HG03558 (cell line): ENCODE measurements around the gene RAB7A.

Experiments used
- ATAC-seq: cut with Tn5 transposase; IDR thresholded peaks from one replicate; pipeline ENCODE4 v1.9.1; 2021; ENCODE audit warnings: moderate number of reproducible peaks; ENCODE audit not compliant: unreplicated experiment; ENCODE audit errors: extremely low read depth

The RAB7A gene

GRCh38 chr3:128726023-128727016, at the start of gene RAB7A:
TSS of gene RAB7A (plus strand) at chr3:128726183. CDS start at chr3:128795368, 69,185 bp downstream.
- peak; percentile 85 for ATAC-seq

GRCh38 chr3:128679338-128679737, 46.6 kb upstream of the RAB7A start:
- ATAC-seq: no peak

GRCh38 chr3:128680603-128681368, 45.2 kb upstream of the RAB7A start:
- peak; percentile 70 for ATAC-seq

- no peak for ATAC-seq
These were observed 44.6 kb upstream of the RAB7A start for GRCh38 chr3:128681369-128681829.

- no peak for ATAC-seq
These were observed 42.0 kb upstream of the RAB7A start for GRCh38 chr3:128683957-128684356.

GRCh38 chr3:128684986-128685726, 40.8 kb upstream of the RAB7A start:
- no peak for ATAC-seq

GRCh38 chr3:128686465-128686864, 39.5 kb upstream of the RAB7A start:
- ATAC-seq: no peak

- ATAC-seq: no peak
These were observed 36.9 kb upstream of the RAB7A start for GRCh38 chr3:128689060-128689459.

- ATAC-seq: no peak
These were observed 32.3 kb upstream of the RAB7A start for GRCh38 chr3:128693696-128694095.

- ATAC-seq: no peak
These were observed 28.6 kb upstream of the RAB7A start for GRCh38 chr3:128697341-128697740.

GRCh38 chr3:128698211-128699047, 27.6 kb upstream of the RAB7A start:
- no peak for ATAC-seq

- ATAC-seq: no peak
These were observed 24.4 kb upstream of the RAB7A start for GRCh38 chr3:128701342-128702212.

- ATAC-seq: no peak
These were observed 23.6 kb upstream of the RAB7A start for GRCh38 chr3:128702391-128702790.

GRCh38 chr3:128703561-128703960, 22.4 kb upstream of the RAB7A start:
- no peak for ATAC-seq

GRCh38 chr3:128706086-128706615, 19.8 kb upstream of the RAB7A start:
- no peak for ATAC-seq

- ATAC-seq: no peak
These were observed 18.0 kb upstream of the RAB7A start for GRCh38 chr3:128707928-128708494.

- ATAC-seq: no peak
These were observed 16.9 kb upstream of the RAB7A start for GRCh38 chr3:128709038-128709437.
